HL-60/S4 treated with phorbol 12-myristate 13-acetate at 8.2 ng/mL for 4 days and 3 days (cell line): ENCODE results near the gene ELL2.
"Not testable (repeated sequence)": the region's sequence is repeated elsewhere in the genome, so short reads cannot be mapped to it uniquely, and the experiment has no call there.

Experiments used
- in situ Hi-C: fragments of 300-500 bp; cut with MboI; formaldehyde crosslinking; loops from 2 replicates; pipeline ENCODE4 v1.15.0; 2022; ENCODE audit warnings: low sequenced_read_pairs

ELL2 gene

GRCh38 chr5:95910521-95910920, 51.1 kb downstream of the ELL2 start:
- in situ Hi-C loops: no loop called here

DNA sequence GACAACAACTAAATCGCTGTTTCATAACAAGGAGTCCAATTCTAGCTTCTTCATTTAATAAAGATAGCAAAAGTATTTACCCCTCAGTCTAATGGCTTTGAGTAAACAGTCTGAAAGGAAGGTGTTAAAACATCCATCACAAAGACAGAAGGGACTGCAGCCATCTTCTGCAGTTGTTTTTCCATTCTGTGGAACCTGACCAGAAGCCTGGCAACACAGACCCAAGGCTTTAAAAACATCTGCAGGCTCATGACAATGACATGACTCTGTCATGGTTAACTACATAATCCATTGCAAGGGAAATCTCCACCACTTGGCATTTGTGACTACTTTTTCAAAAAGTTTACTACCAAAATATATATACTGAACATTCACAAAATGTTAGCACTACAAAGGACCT, 51.9 kb downstream of the ELL2 start:
- in situ Hi-C loops: no loop called here

DNA sequence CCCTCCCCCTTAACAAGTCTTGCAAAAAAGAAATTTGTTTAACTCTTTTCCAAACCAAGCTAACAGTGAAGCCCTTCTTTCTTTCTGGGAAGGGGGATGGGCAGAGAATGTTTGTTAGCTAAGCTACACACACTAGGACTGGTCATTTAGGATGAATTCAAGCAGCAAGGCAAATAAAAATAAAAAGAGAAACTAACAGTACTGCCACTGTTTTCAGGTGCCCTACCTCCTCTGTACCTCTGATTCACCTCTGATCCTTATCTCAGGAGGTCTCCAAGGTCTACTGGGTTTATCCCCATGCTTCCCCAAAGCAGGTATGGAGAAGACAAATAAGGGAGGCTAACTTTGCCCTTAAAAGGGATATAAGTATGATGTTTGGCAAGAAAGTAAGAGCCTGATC, 52.9 kb downstream of the ELL2 start:
- in situ Hi-C loops: no loop called here

- in situ Hi-C loops: no loop called here
Observed at GRCh38 chr5:95907740-95908706, 53.6 kb downstream of the ELL2 start.

GRCh38 chr5:95907067-95907705, 54.5 kb downstream of the ELL2 start:
- in situ Hi-C loops: no loop called here

DNA sequence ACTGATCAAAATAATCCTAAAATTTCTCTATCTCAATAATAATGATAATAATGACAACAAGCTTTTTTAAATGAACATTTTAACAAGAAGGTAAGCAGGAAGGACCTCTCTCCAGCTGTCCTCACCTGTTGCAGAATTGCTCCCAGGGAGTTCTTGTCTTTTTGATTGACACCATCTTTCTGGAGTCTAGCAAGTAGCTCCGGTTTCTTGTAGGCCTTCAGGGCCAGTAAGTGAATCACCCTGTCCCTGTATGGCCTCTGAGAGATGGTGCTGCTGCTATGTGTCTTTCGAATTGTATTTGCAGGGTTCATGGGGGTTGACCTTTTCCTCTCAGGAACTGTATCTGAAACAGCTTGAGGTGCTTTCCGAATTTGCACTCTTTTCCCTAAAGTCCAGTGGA, 55.3 kb downstream of the ELL2 start:
- in situ Hi-C loops: not testable (repeated sequence)

GRCh38 chr5:95904827-95905226, 56.8 kb downstream of the ELL2 start:
- in situ Hi-C loops: no loop called here

DNA sequence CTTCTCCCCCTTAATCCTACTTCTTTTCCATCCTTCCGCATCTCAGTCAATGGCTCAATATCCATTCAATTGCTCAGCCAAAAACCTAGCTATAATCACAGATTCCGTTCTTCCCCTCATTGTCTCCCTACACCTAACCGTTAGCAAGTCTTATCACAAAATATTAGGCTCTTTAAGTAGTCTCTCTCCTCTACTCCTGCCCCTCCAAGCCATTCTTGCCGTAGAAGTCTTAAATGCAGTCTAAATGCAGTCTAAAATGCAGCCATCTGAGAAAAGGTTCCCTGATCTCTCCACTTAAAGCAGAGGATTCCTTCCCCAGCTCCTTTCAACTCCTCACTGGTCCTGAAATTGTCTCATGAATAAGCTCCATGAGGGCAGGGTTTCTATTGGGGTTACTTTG, 57.8 kb downstream of the ELL2 start:
- in situ Hi-C loops: no loop called here

DNA sequence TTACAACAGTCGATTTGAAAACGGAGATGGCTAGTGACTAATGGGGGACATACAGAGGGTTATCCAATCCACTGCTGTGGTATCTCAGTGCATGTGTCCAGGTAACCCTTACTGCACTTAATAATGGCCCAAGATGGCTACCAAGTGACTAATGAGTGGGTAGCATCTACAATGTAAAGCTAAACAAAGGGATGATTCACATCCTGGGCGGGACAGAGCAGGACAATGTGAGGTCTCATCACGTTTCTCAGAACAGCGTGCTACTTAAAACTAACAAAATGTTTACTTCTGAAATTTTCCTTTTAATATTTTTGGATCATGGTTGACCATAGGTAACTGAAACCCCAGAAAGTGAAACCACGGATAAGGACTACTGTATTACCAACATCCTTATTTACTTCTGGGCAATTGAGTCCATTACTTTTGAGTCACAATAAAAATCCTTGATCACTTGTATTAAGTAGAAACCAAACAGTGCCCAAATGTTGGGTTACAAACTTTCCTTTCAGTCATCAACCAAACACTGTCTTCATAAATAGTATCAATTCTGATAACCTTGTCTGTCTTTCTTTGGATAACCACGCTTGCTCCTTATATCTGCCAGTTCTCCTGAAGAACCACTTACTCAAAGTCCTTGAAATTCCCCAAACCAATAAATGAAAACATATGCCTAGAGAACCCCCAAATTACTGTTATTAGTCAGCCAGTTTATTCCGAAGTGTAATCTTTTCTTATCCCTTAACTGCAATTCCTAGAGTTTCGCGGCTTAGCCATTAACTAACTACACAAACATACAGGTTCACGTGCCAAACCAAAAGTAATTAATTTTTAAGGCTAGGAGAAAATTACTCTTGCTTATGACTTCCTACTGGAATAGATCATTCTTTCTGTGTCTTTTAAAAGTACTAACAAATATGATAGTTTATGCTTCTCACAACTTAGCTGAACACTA, 59.7 kb downstream of the ELL2 start:
- in situ Hi-C loops: no loop called here

- in situ Hi-C loops: no loop called here
Observed at GRCh38 chr5:95900383-95900958, 61.2 kb downstream of the ELL2 start.

DNA sequence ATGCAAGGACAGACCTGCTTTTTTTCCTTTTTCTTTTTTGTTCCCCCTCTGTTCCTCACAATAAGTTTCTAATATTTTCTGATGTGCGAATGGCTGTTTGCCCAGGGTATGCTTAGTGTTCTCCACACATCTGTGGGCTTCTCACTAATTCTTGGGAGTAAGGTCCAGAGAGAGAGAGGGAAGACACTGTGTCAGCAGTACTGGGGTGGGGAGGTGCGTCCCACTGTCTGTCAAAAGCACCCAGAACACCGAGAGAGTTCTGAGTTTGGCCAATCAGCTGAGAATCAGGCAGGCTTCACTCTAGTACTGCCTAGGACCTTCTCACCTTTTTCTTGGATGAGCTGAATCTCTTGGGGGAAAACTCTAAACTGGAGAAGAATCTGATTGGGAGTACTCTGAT, 61.8 kb downstream of the ELL2 start:
- in situ Hi-C loops: no loop called here

DNA sequence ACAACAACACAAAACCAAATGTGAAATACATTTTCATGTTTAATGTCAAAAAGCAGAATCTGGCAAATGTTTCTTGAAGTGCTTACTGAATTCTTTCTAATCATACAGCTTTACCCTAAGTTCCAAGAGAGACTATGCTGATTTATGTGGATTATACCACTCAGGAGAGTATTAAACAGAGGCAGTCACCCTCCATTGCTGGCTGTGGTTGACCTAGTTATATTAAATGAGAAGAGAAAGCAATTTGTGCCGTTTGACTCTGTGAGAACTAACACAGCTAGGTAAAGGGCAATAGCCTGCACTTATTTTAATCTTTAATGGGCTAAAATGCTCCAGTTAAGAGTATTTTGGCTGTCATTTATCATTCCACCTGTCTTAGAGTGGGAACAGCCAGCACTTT, 62.6 kb downstream of the ELL2 start:
- in situ Hi-C loops: no loop called here

DNA sequence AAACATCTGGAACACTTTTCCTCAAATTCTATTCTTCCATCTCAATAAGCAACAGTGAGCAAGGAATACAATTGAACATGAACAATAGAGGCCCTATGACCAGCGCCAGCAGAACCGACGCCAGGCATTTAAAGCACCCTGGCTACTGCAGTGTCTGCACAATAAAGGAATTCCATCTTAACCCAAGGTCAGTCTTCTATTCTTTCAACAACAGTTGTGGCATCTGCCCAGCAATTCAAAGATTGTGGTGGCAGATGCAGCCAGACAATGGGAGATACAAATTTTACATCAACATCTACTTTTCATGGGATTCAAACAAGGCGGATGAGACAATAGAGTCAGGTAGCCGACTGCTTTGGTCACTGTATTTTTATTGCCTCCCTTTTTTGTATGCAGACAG, 65.9 kb downstream of the ELL2 start:
- in situ Hi-C loops: no loop called here

DNA sequence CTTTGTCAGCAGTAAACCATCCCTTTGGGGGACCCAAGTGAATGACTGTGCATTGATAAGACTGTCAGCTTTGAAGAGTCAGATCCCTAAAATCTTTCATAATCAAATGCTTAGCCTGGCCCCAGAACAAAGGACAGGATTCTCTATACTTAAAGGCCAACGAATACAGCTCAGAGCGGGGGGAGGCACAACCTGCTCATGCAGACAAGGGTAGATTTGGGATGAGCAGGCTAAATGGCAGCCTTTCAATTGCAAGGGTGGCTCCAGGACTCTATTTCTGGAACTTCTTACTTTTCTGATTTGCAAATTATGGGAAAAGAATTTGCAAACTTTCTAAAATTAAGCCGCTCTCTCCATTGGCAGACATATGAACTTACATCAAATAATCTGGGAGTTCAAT, 66.4 kb downstream of the ELL2 start:
- in situ Hi-C loops: no loop called here

DNA sequence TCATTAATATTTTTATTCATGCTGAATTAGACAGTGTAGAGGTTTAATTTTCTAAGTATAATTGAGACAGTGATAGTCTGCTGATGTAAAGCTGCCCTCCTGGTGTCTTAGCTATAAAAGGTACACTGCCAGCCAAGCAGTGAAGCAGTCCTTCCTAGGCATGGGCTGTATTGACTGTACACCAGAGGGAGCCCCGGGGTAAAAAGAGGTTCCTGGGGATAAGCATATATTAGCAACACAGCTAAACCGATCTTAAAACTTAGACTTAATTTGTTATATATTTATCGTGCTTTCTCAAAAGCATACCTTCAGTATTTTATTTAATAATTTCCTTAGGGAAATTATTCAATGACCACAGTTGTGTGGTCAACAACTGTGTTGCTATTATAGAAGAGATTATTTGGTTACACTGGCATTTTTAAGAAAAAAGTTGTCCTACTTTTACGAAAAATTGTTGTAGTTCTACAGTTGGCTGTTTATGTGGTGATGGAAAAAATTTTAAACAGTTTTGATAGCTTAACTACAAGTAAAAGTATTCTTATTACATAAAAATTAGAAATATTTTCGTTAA, 68.8 kb downstream of the ELL2 start:
- in situ Hi-C loops: no loop called here

- in situ Hi-C loops: no loop called here
Observed at GRCh38 chr5:95891499-95891898, 70.2 kb downstream of the ELL2 start.

DNA sequence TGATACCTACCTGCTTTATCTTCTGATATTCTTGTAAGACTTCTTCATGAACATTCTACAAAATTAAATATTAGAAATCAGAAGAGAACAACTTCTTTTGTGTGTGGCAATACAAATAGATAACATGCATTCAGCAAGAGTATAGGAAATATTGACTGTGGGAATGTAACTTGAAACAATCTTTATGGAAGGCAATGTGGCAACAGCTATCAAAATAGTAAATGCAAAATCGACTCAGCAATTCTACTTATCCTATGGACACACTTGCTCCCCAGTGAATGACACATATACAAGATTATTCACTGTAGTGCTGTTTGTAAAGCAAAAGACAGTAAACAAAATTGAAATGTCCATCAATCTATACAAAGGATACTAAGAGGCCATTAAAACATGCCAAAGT, 72.6 kb downstream of the ELL2 start:
- in situ Hi-C loops: no loop called here

DNA sequence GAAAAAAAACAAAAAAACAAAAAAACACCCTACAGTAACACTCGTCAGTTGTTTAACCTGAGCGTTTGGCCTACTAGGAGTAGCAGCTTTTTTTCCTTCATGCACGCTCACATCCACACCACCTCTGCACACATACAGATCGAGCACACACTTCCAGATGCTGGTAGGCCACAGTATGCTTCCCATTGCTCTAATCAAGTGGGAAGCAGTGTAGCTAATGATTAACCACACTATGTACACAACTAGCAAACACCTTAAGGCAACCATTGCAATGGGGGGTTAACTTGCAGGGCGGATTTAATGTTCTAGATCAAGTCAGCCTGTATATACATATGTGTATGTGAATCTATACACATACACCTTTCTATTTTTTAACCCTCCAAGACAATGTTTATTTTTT, 73.7 kb downstream of the ELL2 start:
- in situ Hi-C loops: no loop called here

- in situ Hi-C loops: no loop called here
Observed at GRCh38 chr5:95886340-95887044, 75.2 kb downstream of the ELL2 start.

DNA sequence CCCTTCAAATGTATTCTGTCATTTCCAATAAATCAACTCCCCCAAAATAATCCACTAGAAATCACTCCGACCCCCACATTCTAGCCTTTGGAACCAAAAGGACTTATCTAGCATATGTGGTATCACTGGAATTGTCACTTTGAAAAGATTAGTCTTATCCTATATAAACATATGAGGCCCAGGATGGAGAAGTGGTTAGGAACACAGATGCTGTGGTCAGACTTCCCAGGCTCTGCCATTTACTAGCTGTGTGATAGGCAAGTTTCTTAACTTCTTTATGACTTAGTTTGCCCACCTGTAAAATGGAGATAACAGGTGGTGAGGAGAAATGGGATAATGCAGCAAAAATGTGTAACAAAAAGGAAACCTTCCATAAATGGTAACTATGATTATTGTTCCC, 77.1 kb downstream of the ELL2 start:
- in situ Hi-C loops: no loop called here
